Cardiac fibroblast (primary cell): ENCODE results near the gene SDHD.
A peak's percentile ranks its signal among the peaks of the same experiment; 100 is the strongest.
"Not testable (repeated sequence)": the region's sequence is repeated elsewhere in the genome, so short reads cannot be mapped to it uniquely, and the experiment has no call there.

Experiments
- DNase-seq, 2 donors: peaks; one replicate each; pipeline versions ENCODE4 v3.0.0 to v3.0.0-alpha.2; 2010; ENCODE audit warnings: low read depth in 2 of 2
- H3K4me3 ChIP-seq, 2 donors: replicated peaks in 1 of 2; 1 replicate in 1 of 2; 2 replicates in 1 of 2; pipeline ENCODE4 v1.5.1; 2011; ENCODE audit warnings: low read depth in 2 of 2, low read length in 2 of 2, mild to moderate bottlenecking in 2 of 2, moderate library complexity in 1 of 2
- CTCF ChIP-seq: IDR thresholded peaks from one replicate; pipeline ENCODE4 v1.5.1; 2011; ENCODE audit warnings: low read depth, mild to moderate bottlenecking, low read length, inconsistent platforms

SDHD gene

GRCh38 chr11:112086422-112087191 lies at the start of gene SDHD, which contains the start of gene TIMM8B:
Gene SDHD, plus strand, starts transcription at chr11:112086873. Its CDS starts 35 bp downstream, at chr11:112086908.
Gene TIMM8B, minus strand, starts transcription at chr11:112086756. Its CDS starts 33 bp downstream, at chr11:112086723.
- peak; percentile 98 for DNase-seq
- H3K4me3 ChIP-seq, result peak within 1 kb of the TSS; percentile 80 to 95
- TF ChIP-seq CTCF, result peak; percentile 48

GRCh38 chr11:112037527-112037926 lies 49.1 kb upstream of the SDHD start:
- DNase-seq, result no peak
- no peak for TF ChIP-seq CTCF
- no peak overlapping the region for H3K4me3 ChIP-seq

GRCh38 chr11:112042161-112042960 lies 44.3 kb upstream of the SDHD start:
- no peak for TF ChIP-seq CTCF
- H3K4me3 ChIP-seq, result no peak overlapping the region
- DNase-seq, result peak; percentile 16 to 33

GRCh38 chr11:112042961-112043304 lies 43.7 kb upstream of the SDHD start:
- no peak overlapping the region for H3K4me3 ChIP-seq
- TF ChIP-seq CTCF, result no peak
- no peak for DNase-seq

- no peak for DNase-seq
- H3K4me3 ChIP-seq, result no peak overlapping the region
- TF ChIP-seq CTCF, result no peak
Measured at GRCh38 chr11:112044961-112045360, 41.7 kb upstream of the SDHD start.

GRCh38 chr11:112046647-112047046 lies 40.0 kb upstream of the SDHD start:
- not testable (repeated sequence) for DNase-seq, H3K4me3 ChIP-seq

GRCh38 chr11:112048256-112048655 lies 38.4 kb upstream of the SDHD start:
- not testable (repeated sequence) for H3K4me3 ChIP-seq, DNase-seq

GRCh38 chr11:112049777-112050176 lies 36.9 kb upstream of the SDHD start:
- no peak for DNase-seq
- TF ChIP-seq CTCF, result no peak
- H3K4me3 ChIP-seq, result no peak overlapping the region
